HG02610 (cell line): ENCODE measurements around the gene UNC13D.
"Not testable (repeated sequence)": the region's sequence is repeated elsewhere in the genome, so short reads cannot be mapped to it uniquely, and the experiment has no call there.

Source experiments
- ATAC-seq: cut with Tn5 transposase; IDR thresholded peaks from one replicate; pipeline ENCODE4 v1.9.1; 2021; ENCODE audit warnings: mild to moderate bottlenecking, moderate library complexity; ENCODE audit not compliant: unreplicated experiment

The UNC13D gene

DNA sequence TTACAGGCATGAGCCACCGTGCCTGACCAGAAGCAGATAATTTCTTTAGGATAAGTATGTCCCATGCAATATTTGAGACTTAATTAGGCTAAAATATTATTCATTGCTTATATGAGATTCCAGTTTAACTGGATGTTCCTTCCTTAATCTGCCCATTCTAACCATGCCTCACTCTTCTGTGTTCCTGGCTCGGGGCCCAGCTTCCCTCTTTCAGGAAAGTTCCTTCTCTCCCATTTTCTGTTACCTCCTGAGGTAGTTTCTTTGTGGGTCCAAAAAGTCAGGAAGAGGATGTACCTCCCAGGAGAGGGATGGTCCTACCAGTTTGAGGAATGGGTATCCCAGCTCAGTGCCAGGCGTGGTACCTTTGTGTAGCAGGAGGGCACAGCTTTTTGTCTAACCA is 36.3 kb downstream of the UNC13D start:
- no peak for ATAC-seq

- ATAC-seq: no peak
Measured at GRCh38 chr17:75806822-75807500, 37.2 kb downstream of the UNC13D start.

DNA sequence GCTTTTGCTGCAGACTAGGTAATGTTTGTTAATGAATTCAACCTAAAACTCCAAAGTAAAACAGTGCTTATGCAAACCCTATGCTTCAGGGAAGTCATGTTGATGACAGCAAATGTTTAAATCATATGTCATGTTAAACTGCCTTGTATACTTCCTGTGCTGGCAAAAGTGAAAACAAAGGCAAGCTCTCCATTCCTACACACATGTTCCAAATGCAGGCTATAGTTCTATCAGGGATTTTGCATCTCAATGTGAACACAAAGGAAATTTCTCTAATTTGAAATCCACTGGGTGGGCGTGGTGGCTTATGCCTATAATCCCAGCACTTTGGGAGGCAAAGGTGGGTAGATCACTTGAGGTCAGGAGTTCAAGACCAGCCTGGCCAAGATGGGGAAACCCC is 40.3 kb downstream of the UNC13D start:
- ATAC-seq: no peak

- ATAC-seq: no peak
Measured at GRCh38 chr17:75799402-75799801, 44.8 kb downstream of the UNC13D start.

GRCh38 chr17:75795820-75796607 is 48.2 kb downstream of the UNC13D start:
- ATAC-seq: no peak

DNA sequence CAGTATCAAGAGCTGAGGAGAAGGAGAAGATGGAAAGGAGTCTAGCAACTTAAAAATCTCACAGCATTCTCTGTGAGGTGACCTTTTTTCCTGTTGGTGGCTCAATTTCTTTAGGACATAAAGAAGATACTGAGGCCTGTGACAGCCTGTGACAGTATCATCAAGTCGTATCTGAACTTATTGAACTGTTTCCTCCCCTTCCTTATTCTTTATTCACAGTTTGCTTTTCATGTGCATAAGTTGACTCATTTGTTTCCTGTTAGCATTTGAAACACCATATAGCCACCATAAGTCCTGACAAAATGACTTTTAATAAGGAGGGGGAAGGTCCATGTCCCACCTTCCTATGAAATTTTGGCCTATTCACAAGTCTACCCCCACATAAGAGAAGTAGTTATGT is 50.7 kb downstream of the UNC13D start:
- no peak for ATAC-seq

GRCh38 chr17:75791254-75791653 is 53.0 kb downstream of the UNC13D start:
- ATAC-seq: no peak

- peak; percentile 60 for ATAC-seq
Measured at GRCh38 chr17:75785016-75785890, 59.0 kb downstream of the UNC13D start.

DNA sequence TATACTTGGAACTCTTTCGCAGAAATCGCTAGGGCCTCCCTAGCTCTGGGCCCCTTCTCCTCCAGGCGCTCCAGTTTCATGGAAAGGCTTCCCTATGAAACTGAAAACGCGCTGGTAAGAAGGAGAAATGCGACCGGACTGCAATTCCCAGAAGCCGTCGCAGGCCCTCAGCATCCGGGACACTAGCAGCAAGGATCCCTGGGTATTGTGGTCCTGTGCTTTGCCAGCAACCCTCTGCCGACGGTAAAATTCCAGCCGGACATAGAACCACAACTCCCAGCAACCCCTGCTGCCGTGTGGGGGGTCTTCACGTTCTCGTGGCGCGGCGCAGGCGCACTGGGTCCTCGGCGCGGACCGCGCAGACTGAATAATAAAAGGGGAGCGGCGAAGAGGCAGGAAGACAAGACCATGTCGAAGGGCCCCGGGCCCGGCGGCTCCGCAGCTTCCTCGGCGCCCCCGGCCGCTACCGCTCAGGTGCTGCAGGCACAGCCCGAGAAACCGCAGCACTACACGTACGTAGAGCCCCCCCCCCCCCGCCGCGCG is 59.7 kb downstream of the UNC13D start, which contains the start of gene UNK:
TSS of gene UNK (plus strand) at position 334 of the 543 bp plus-strand sequence. CDS start at position 409, 75 bp downstream.
- ATAC-seq: peak; percentile 55

DNA sequence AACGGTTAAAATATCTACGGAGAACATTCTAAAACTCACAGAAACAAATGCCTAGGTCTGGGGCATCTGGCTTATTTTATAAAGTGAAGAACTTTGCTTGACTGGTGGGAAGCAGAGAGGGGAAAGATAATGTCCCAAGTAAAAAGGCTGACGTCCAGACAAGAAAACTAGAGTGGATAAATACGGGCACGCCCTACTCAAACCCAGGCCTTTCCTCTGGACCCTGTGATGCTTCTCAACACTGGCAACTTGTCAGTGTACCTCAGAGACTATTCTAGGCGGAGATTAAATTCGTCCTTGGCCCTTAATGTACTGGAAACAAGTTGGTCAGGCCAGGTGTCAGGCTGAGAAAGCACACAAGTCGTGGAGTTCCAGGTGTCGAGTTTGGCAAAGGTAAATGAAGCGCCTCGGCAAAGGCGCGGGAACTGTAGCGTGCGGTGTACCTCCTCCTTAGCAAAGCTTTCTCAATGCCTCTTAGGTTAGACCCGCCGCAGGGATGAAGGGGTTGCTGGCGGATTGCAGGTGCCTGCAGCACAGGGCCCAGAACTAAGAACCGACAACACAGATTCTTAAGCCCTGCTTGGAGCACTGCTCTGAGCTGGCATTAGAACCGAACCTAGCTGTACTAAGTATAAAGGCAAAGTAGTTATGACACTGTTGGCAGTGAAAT is 60.3 kb downstream of the UNC13D start:
- ATAC-seq: no peak

GRCh38 chr17:75783069-75783783 is 61.0 kb downstream of the UNC13D start:
- peak; percentile 26 for ATAC-seq

- no peak for ATAC-seq
Measured at GRCh38 chr17:75779987-75780889, 64.0 kb downstream of the UNC13D start.

DNA sequence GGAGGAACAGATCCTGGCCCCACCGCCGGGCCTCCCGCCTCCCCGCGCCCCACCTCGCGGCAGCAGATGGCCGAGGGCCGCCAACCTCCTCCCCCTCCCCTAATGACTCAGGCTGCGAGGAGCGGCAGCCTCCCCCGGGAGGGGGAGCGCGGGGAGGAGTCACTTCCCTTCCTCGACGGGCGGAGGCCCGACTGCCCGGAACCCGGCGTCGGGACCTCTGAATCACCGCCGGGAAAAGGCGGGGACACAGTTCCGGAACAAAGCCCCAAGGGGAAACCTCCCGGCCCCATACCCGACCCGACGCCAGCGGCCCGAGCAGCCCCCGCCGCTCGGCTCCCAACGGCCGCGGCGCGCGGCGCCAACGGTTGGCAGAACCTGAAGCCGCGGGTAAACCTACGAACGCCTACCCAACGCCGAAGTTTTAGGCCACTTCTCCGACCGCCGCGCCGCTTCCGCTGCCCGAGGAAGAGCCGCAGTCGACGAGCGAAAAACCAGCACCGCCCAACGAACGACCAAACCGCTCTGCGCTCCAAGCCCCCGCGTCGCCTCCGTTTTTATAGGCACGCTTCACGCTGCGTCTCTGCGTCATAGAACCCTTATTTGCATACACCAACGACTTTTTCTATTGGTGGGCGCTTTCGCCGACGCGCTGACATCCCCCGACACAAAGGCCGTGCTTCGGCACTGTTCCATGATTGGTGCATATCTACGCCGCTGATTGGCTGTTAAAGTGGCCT is 64.8 kb downstream of the UNC13D start:
- ATAC-seq: peak; percentile 64

DNA sequence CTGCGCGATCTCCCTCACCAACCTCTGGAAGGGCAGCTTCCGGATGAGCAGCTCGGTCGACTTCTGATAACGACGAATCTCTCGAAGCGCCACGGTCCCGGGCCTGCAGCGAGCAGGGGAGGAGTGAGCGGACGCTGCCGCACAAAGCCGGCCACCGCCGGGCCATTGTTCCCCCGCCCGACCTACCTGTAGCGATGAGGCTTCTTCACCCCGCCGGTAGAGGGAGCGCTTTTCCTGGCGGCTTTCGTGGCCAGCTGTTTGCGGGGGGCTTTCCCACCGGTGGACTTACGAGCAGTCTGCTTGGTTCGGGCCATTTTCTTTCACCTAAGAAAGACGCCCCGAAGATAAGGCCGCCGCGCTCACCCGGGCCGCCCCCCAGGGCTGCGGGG is 65.3 kb downstream of the UNC13D start:
- peak; percentile 3 for ATAC-seq

- ATAC-seq: not testable (repeated sequence)
Measured at GRCh38 chr17:75778066-75778860, 65.9 kb downstream of the UNC13D start.

GRCh38 chr17:75777296-75777922 is 66.8 kb downstream of the UNC13D start:
- no peak for ATAC-seq
